Stimulated activated effector memory CD8-positive, alpha-beta T cell treated with anti-CD3 and anti-CD28 coated beads, Interleukin-12 subunit alpha, Interleukin-12 subunit beta, amount 100 ng/mL, for 72 hours (primary cell): ENCODE results near the gene FAM120B.
"Not testable (repeated sequence)": the region's sequence is repeated elsewhere in the genome, so short reads cannot be mapped to it uniquely, and the experiment has no call there.

Source experiments
- ATAC-seq: fragments of 150-1000 bp; cut with Tn5 transposase; 2 replicates; pipeline ENCODE4 v1.10.0; 2021
- DNase-seq, 2 donors: peaks; one replicate each; pipeline ENCODE4 v3.0.0; 2021 to 2022; ENCODE audit warnings: low spot score in 2 of 2
- H3K27ac Mint-ChIP-seq: one replicate; pipeline ENCODE4 v1.8.0; 2022; ENCODE audit warnings: mild to moderate bottlenecking, mixed read lengths
- H3K36me3 Mint-ChIP-seq: one replicate; pipeline ENCODE4 v1.8.0; 2022; ENCODE audit warnings: mild to moderate bottlenecking, mixed read lengths
- H3K4me1 Mint-ChIP-seq: one replicate; pipeline ENCODE4 v1.8.0; 2022; ENCODE audit warnings: mixed read lengths
- H3K4me3 Mint-ChIP-seq: one replicate; pipeline ENCODE4 v1.8.0; 2022; ENCODE audit warnings: mild to moderate bottlenecking, mixed read lengths
- H3K9me3 Mint-ChIP-seq: one replicate; pipeline ENCODE4 v1.8.0; 2022; ENCODE audit warnings: mixed read lengths

Gene FAM120B

DNA sequence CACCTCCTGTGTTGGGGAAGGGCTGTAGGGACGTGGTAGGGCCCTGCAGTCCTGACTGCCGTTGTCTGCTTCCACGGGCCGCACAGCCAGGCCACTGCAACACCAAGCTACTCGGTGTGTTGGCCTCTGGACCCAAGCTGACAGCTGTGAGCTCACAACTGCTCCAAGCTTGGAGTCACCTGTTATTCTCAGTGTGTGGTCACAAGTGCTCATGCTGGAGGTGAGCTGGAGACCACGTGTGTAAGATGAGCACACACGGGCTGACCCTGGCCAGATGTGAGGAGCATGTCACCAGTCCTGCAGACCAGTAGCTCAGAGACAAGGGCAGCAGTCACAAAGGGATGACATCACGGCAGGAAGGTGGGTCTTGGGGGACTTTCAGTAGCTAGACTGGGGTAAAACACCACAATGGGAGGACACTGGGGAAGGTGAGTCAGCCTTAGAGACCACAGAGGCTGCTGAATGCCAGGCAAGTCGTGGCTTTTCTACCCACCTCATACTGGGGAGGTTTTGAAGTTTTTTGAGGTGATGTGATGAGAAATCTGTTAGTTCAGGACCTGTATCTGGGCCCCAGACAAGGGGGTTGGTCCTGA lies 87.3 kb downstream of the FAM120B start:
- DNase-seq (peak in 1 of 2 donors; percentile 70), ATAC-seq (peak; percentile 97)
- Mint-ChIP-seq H3K4me3 (no peak overlapping the region), H3K27ac (peak overlapping the region; percentile 86), H3K9me3 (no peaks in the 10 kb centered on the region), H3K4me1 (peaks cover 14% of the 10 kb centered on the region), H3K36me3 (peaks cover 68% of the 10 kb centered on the region)

DNA sequence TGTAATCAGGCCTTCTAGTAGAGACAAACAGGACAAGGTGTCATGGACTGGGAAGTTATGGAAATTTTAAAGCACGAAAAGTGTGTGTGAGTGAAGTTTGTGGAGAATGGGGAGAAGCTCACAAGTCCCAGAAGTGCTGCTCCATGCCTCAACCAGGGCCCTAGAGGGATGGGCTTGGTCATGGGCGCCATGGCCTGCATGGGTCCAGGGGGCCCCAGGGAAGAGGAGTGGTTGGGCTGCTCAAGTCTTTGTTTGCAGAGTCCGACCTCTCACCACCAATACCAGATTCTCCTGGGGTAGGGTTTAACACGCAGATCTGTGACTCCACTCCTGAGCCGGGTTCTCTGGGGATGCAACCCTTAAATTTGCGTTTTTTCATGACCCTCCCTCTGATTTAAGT lies 88.4 kb downstream of the FAM120B start:
- Mint-ChIP-seq H3K9me3 (no peaks in the 10 kb centered on the region), H3K36me3 (peaks cover 57% of the 10 kb centered on the region), H3K27ac (peak overlapping the region; percentile 63), H3K4me1 (peaks cover 14% of the 10 kb centered on the region), H3K4me3 (no peak overlapping the region)
- DNase-seq (no peak), ATAC-seq (no peak)

DNA sequence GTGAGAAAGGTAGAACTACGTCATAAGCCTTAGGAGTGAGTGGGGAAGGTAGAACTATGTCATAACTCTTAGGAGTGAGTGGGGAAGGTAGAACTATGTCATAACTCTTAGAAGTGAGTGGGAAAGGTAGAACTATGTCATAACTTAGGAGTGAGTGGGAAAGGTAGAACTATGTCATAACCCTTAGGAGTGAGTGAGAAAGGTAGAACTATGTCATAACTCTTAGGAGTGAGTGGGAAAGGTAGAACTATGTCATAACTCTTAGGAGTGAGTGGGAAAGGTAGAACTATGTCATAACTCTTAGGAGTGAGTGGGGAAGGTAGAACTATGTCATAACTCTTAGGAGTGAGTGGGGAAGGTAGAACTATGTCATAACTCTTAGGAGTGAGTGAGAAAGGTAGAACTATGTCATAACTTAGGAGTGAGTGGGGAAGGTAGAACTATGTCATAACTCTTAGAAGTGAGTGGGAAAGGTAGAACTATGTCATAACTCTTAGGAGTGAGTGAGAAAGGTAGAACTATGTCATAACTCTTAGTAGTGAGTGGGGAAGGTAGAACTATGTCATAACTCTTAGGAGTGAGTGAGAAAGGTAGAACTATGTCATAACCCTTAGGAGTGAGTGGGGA lies 92.3 kb downstream of the FAM120B start:
- not testable (repeated sequence) for ATAC-seq, DNase-seq, H3K4me3 Mint-ChIP-seq, H3K27ac Mint-ChIP-seq, H3K9me3 Mint-ChIP-seq
- H3K36me3 Mint-ChIP-seq: peaks cover 60% of the 10 kb centered on the region
- H3K4me1 Mint-ChIP-seq: peaks cover 11% of the 10 kb centered on the region

DNA sequence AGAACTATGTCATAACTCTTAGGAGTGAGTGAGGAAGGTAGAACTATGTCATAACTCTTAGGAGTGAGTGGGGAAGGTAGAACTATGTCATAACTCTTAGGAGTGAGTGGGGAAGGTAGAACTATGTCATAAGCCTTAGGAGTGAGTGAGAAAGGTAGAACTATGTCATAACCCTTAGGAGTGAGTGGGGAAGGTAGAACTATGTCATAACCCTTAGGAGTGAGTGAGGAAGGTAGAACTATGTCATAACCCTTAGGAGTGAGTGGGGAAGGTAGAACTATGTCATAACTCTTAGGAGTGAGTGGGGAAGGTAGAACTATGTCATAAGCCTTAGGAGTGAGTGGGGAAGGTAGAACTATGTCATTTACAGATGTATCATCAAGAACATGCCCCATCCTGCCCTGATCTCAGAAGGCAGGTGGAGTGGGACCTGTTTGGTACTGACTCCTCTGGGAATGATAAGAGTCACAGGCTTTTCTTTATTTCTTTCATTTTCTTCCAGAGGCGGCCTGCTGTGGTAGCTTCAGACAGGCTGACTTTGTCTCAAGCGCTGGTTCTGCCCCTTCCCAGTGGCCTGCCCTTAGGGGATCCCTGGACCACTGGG lies 93.5 kb downstream of the FAM120B start:
- not testable (repeated sequence) for H3K4me1 Mint-ChIP-seq, ATAC-seq, H3K4me3 Mint-ChIP-seq, DNase-seq, H3K27ac Mint-ChIP-seq, H3K9me3 Mint-ChIP-seq
- H3K36me3 Mint-ChIP-seq: peaks cover 60% of the 10 kb centered on the region

DNA sequence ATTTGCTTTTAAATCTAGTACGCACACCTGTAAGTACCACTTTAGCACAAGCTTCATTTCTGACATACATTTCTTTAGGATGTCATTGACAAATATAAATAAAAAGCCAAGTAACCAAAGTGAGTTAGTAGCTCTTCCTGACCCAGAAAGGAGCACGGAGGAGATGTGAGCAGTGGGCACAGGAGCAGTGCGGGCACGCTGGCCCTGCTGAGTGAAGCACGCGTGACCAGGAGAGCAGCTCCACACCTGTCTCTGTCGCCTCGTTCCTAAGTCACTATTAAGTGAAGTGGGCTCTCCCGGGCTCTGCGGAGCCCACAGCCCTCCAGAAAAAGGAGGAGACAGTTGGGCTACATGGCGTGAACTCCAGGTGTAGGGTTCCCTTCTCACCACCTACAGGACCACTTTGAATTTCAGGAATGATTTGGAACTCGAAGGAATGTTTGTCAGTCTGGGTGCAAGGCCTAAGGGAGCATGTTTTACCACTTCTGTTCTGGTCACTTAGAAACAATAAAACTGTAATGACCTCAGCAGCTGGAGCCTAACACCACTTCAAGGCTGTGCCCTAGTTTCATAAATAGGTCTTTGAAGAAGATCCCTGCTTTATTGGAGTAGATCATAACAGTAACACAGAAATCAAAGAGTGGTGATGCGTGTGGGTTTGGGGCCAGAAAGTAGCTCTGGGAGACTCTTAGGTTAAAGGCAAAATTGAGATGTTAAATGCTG lies 95.9 kb downstream of the FAM120B start:
- Mint-ChIP-seq H3K4me1 (no peaks in the 10 kb centered on the region), H3K4me3 (no peak overlapping the region), H3K9me3 (no peaks in the 10 kb centered on the region), H3K27ac (peak overlapping the region; percentile 64), H3K36me3 (peaks cover 66% of the 10 kb centered on the region)
- DNase-seq (no peak), ATAC-seq (peak; percentile 13)

DNA sequence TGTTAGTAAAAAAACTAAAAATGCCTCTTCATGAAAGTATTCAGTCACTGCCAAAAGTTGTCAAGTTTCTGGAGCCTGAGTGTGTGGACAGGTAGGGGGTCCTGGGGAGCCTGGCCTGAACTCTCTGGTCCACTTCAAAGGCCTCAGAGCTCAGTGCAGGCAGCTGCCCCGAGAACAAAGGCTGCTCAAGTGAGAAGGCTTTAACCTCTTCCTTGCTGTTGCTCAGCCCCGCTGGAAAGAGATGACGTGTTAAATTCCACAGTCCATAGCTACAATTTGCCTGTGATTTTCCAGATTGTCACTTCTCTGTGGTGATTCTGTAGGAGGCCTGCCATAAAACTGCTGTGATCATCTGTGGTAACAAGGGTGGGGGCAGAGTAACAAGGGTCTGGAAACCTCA lies 96.9 kb downstream of the FAM120B start:
- H3K4me3 Mint-ChIP-seq: no peak overlapping the region
- peak overlapping the region; percentile 64 for H3K27ac Mint-ChIP-seq
- no peak for DNase-seq
- H3K4me1 Mint-ChIP-seq: no peaks in the 10 kb centered on the region
- H3K36me3 Mint-ChIP-seq: peaks cover 66% of the 10 kb centered on the region
- ATAC-seq: no peak
- H3K9me3 Mint-ChIP-seq: no peaks in the 10 kb centered on the region

DNA sequence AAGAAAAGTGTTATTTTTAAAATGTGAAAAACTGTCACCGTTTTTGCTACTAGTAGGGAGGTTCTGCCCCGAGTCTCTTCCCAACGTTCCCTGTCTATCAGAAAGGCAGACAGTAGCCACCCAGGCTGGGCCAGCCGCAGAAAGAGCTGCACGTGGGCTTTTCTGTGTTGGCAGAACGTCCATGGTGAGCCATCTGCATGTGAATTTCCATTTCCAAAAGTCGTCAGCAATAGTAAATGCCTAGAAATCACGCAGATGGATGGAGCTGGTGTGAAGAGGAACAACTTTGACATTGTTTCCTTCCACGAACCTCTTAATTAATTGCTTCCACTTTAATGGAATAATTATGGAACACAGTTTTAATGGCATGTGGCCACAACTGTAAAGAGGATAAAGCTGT lies 97.5 kb downstream of the FAM120B start:
- DNase-seq (no peak), ATAC-seq (no peak)
- H3K9me3 Mint-ChIP-seq: no peaks in the 10 kb centered on the region
- H3K27ac Mint-ChIP-seq: peak overlapping the region; percentile 64
- H3K4me1 Mint-ChIP-seq: no peaks in the 10 kb centered on the region
- peaks cover 66% of the 10 kb centered on the region for H3K36me3 Mint-ChIP-seq
- no peak overlapping the region for H3K4me3 Mint-ChIP-seq

DNA sequence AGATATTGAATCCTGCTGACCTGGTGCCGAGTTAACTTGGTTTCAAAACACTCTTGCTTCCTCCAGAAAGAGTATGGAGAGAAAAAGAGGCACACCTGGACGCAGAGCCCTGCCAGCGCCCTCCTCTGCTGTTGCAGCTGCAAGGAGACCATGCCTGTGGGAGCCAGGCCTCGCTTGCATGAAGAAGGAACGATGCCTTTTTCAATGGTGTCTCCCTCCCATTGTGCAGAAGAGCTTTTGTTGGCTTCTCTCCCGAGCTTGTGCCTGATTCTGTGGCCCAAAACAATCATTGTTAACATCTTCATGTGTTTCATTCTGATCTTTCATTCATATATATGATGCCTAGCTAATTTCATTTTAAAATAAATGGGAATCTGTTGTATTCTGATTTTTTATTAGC lies 98.1 kb downstream of the FAM120B start:
- Mint-ChIP-seq H3K4me1 (no peaks in the 10 kb centered on the region), H3K36me3 (peaks cover 66% of the 10 kb centered on the region), H3K27ac (no peak overlapping the region), H3K9me3 (no peaks in the 10 kb centered on the region), H3K4me3 (no peak overlapping the region)
- ATAC-seq: no peak
- DNase-seq: no peak

DNA sequence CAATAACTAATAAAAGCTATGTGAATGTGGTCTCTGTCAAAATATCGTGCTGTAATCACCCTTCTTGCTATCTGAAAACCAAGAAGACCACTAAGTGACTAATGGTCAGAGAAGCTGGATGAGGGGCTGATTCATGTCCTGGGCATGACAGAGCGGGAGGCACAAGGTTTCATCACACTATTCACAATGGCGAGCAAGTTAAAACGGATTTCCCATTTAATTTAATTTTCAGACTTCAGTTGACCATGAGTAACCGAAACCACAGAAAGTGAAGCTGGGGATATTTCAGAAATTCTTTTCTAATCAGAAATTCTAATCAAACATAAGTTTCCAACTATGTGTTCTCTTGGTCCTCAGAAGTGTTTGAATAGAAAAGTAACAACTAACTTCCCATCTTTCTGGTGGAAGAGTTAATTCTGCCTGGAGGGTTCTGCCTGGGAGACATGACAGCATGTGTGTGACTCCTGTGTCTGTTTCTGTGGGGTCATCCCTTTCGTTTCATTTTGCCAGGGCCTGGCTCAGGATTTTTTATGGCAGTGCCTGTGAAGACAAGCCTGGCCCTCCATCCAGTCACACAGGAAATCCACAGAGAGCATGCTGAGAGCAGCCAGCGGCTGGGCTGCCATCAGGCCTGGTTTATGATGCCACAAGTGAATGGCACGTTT lies 98.9 kb downstream of the FAM120B start:
- Mint-ChIP-seq H3K9me3 (peaks cover 5% of the 10 kb centered on the region), H3K36me3 (peaks cover 65% of the 10 kb centered on the region), H3K4me1 (no peaks in the 10 kb centered on the region), H3K27ac (no peak overlapping the region), H3K4me3 (no peak overlapping the region)
- ATAC-seq: no peak
- no peak for DNase-seq

DNA sequence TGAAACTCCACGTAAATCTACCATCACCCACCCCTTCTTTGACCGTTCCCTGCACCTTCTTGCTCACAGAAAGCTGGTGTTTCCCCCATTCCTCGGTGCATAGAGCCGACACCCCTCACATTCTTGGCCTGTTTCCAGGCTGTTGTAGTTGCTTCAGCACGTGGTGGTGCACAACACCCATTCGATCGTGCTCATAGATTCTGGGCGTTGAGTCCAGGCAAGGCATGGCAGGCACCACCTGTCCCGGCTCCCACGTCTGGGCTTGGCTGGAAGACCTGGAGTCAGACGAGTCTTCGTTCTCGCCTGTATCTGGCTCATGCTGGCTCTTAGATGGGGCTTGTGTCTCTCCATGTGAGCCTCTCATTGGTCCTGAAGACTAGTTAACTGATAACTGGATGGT lies 100.6 kb downstream of the FAM120B start:
- Mint-ChIP-seq H3K27ac (no peak overlapping the region), H3K9me3 (peaks cover 15% of the 10 kb centered on the region), H3K4me1 (no peaks in the 10 kb centered on the region), H3K36me3 (peaks cover 50% of the 10 kb centered on the region), H3K4me3 (no peak overlapping the region)
- no peak for ATAC-seq
- no peak for DNase-seq

DNA sequence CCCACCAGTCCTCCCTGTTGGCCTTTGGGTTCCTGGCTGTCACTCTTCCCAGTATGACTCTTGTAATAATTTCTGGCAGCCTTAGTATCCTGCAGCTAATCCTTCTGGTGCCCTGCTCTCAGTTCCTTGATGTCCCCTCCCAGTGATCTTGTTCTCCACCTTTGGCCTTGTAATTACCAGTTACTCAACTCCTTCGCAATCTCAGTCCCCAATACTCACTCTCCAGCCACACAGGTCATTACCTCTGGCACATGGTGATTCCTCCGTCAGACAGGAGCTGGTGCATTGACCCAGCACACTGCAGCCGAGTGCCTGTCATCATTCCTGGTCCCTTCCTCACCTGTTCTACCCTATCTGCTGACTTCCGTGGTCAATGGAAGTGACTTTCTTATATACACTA lies 101.4 kb downstream of the FAM120B start:
- H3K36me3 Mint-ChIP-seq: peaks cover 44% of the 10 kb centered on the region
- peaks cover 15% of the 10 kb centered on the region for H3K9me3 Mint-ChIP-seq
- H3K4me1 Mint-ChIP-seq: no peaks in the 10 kb centered on the region
- H3K4me3 Mint-ChIP-seq: no peak overlapping the region
- H3K27ac Mint-ChIP-seq: no peak overlapping the region
- DNase-seq: no peak
- no peak for ATAC-seq

DNA sequence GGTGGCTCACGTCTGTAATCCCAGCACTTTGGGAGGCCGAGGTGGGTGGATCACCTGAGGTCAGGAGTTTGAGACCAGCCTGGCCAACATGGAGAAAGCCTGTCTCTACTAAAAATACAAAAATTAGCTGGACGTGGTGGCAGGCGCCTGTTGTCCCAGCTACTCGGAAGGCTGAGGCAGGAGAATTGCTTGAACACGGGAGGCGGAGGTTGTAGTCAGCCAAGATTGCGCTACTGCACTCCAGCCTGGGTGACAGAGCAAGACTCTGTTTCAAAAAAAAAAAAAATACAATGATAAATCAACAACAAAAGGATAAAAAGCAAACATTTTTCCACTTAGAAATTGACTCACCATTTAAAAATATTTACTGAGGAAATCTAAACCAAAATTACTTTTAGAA lies 103.2 kb downstream of the FAM120B start:
- ATAC-seq, DNase-seq, H3K27ac Mint-ChIP-seq, H3K4me3 Mint-ChIP-seq, H3K4me1 Mint-ChIP-seq: not testable (repeated sequence)
- H3K36me3 Mint-ChIP-seq: peaks cover 27% of the 10 kb centered on the region
- peaks cover 19% of the 10 kb centered on the region for H3K9me3 Mint-ChIP-seq

DNA sequence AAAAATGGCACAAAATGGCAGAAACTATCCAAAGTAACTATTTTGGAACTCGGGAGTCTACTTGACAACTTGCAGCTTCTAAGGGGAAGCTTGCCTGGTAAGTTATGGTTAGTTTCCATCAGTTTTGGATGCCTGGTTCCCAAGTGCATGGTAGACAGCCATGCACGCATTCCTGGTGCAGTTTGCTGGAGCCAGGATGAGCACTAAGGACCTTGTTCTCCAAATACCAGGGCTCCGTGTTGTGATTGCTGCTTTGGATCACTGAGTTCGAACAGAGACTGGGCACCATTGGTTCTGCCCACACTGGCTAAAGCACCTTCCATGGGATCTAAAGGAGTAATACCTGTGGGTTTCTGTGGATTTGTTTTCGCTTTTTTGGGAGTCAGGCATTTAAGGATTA lies 103.7 kb downstream of the FAM120B start:
- ATAC-seq: no peak
- Mint-ChIP-seq H3K9me3 (peaks cover 19% of the 10 kb centered on the region), H3K4me3 (no peak overlapping the region), H3K4me1 (no peaks in the 10 kb centered on the region), H3K36me3 (peaks cover 22% of the 10 kb centered on the region), H3K27ac (no peak overlapping the region)
- DNase-seq: no peak

DNA sequence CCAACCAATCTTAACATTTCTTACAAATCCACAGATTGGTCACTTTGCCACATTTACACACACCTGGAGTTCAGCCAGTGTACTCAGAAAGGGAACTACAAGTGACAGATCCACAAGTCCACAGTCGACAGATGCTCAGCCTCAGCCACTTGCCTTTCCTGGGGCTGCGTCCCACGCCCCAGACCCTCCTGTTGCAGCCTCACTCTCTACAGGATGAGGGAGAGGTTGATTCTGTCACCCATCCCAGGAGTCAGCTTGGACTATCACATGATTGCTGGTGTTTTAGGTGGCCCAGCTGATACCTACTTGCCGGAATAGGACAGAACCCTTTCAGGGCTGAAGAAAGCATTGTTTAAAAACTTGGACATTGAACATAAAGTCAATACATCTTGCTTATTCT lies 108.8 kb downstream of the FAM120B start:
- H3K4me1 Mint-ChIP-seq: no peaks in the 10 kb centered on the region
- DNase-seq (no peak), ATAC-seq (no peak)
- H3K27ac Mint-ChIP-seq: no peak overlapping the region
- H3K9me3 Mint-ChIP-seq: peaks cover 15% of the 10 kb centered on the region
- H3K4me3 Mint-ChIP-seq: no peak overlapping the region
- no peaks in the 10 kb centered on the region for H3K36me3 Mint-ChIP-seq

DNA sequence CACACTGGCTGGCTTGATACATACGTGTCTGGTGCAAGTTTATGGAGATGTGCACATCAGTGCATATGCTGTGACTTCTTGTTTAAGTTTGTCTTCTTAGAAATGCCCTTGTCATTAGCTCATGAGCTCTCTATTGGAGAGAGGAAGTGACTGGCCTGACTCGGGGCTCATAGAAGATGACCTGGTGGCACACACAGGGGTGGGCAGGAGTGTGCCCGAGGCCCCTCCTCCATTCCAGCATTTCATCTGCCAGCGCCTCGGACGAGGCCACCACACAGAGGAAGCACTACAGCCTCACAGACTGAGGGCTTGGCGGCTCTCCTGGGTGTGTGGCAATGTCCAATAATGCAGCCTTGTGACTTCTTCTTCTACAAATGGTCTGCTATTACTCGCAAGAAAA lies 109.7 kb downstream of the FAM120B start:
- DNase-seq (no peak), ATAC-seq (no peak)
- H3K36me3 Mint-ChIP-seq: no peaks in the 10 kb centered on the region
- no peak overlapping the region for H3K27ac Mint-ChIP-seq
- no peak overlapping the region for H3K4me3 Mint-ChIP-seq
- no peaks in the 10 kb centered on the region for H3K4me1 Mint-ChIP-seq
- peaks cover 5% of the 10 kb centered on the region for H3K9me3 Mint-ChIP-seq
